GM21367 (cell line): ENCODE measurements around the gene AGAP5.
A peak's percentile ranks its signal among the peaks of the same experiment; 100 is the strongest.

Experiments
- ATAC-seq: cut with Tn5 transposase; IDR thresholded peaks from one replicate; pipeline ENCODE4 v1.9.1; 2021; ENCODE audit not compliant: unreplicated experiment

Gene AGAP5

DNA sequence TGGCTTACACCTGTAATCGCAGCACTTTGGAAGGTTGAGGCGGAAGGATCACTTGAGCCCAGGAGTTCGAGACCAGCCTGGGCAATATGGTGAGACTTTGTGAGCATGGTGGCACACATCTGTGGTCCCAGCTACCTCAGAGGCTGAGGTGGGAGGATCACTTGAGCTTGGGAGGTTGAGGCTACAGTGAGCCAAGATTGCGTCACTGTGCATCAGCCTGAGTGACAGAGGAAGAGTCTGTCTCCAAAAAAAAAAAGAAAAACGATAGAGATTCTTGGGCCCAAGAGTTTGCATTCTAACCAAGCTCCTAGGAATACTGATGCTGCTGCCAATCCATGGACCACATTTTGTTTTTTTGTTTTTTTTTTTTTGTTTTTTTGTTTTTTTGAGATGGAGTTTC lies 68.7 kb downstream of the AGAP5 start:
- no peak for ATAC-seq

GRCh38 chr10:73628405-73628804 lies 69.5 kb downstream of the AGAP5 start:
- no peak for ATAC-seq

- ATAC-seq, result no peak
These were observed 70.6 kb downstream of the AGAP5 start for GRCh38 chr10:73627300-73627699.

GRCh38 chr10:73625884-73626752 lies 71.8 kb downstream of the AGAP5 start:
- peak; percentile 98 for ATAC-seq

GRCh38 chr10:73625004-73625883 lies 72.7 kb downstream of the AGAP5 start:
- ATAC-seq, result peak; percentile 28
